GM12878 (cell line): ENCODE measurements around the gene RCOR2. TPM values are rescaled to one million over a fixed set of nuclear protein-coding genes. Genes with fewer than 3 reads are reported as not detected.

Experiments used
- ATAC-seq: fragments of 200-7000 bp; cut with Tn5 transposase; 3 replicates; pipeline ENCODE4 v1.9.1; 2020; ENCODE audit warnings: mild to moderate bottlenecking, moderate library complexity
- BruUV-seq: library from RNA; stranded (reverse); fragments of 400-500 nt; replicated peaks from 2 replicates; lab custom pipeline; 2021; lab: Mats Ljungman, UMichigan
- CTCF ChIA-PET: fragments of 300-600 bp; sonication (Branson Sonifier 250); formaldehyde crosslinking; extraction: SDS; loops from one replicate; lab custom pipeline; 2021; ENCODE audit warnings: inconsistent platforms; lab: Yijun Ruan, JAX
- POLR2A ChIA-PET: fragments of 350-600 bp; formaldehyde crosslinking; extraction: SDS; loops from one replicate; lab custom pipeline; 2021; ENCODE audit warnings: inconsistent platforms; lab: Charles Lee
- RAD21 ChIA-PET: fragments of 300-600 bp; sonication (Branson Sonifier 250); formaldehyde crosslinking; loops from one replicate; lab custom pipeline; 2023; ENCODE audit warnings: antibody characterized with exemption; ENCODE audit not compliant: unreplicated experiment; lab: Charles Lee
- SMC1A ChIA-PET: fragments of 300-600 bp; sonication (Branson Sonifier 250); formaldehyde crosslinking; loops from one replicate; lab custom pipeline; 2023; ENCODE audit not compliant: unreplicated experiment, uncharacterized antibody; lab: Charles Lee
- DNase-seq: peaks from one replicate; pipeline ENCODE4 v3.0.0-alpha.2; 2011; ENCODE audit warnings: low read depth, low spot score
- FAIRE-seq: peaks from 3 replicates; lab custom pipeline; 2011; peaks lifted over from hg19 to GRCh38; lab: Jason Lieb, UNC
- H2AFZ ChIP-seq: 2 replicates; pipeline ENCODE4 v1.6.0; 2011; ENCODE audit warnings: low read depth, low read length, control low read depth; ENCODE audit not compliant: control insufficient read depth
- H3K27ac ChIP-seq: 2 replicates; pipeline ENCODE4 v1.5.1; 2011; ENCODE audit warnings: control low read depth; ENCODE audit not compliant: control insufficient read depth, insufficient read depth
- H3K27me3 ChIP-seq, 2 experiments: replicated peaks in 1 of 2; 2 replicates each; pipeline versions ENCODE4 v1.6.0 to v1.6.1; 2011; ENCODE audit warnings: low read length in 1 of 2; ENCODE audit not compliant: control insufficient read depth in 2 of 2, insufficient read depth in 2 of 2
- H3K36me3 ChIP-seq, 2 experiments: 2 replicates each; pipeline ENCODE4 v1.5.1; 2011; ENCODE audit warnings: low read length in 1 of 2; ENCODE audit not compliant: control insufficient read depth in 2 of 2, insufficient read depth in 2 of 2
- H3K4me1 ChIP-seq: 2 replicates; pipeline ENCODE4 v1.6.1; 2011; ENCODE audit warnings: mild to moderate bottlenecking, low read length, moderate library complexity, mixed read lengths; ENCODE audit not compliant: control insufficient read depth, insufficient read depth
- H3K4me2 ChIP-seq: 2 replicates; pipeline ENCODE4 v1.6.0; 2011; ENCODE audit warnings: control low read depth; ENCODE audit not compliant: control insufficient read depth, insufficient read depth
- H3K4me3 ChIP-seq: fragments of 200-600 bp; sonication (generic); 2 replicates; pipeline ENCODE4 v1.5.1; 2016
- H3K79me2 ChIP-seq: 2 replicates; pipeline ENCODE4 v1.6.0; 2011; ENCODE audit warnings: low read length; ENCODE audit not compliant: control insufficient read depth, insufficient read depth
- H3K9ac ChIP-seq: 2 replicates; pipeline ENCODE4 v1.8.0; 2011; ENCODE audit warnings: low read length, control low read depth, mixed read lengths; ENCODE audit not compliant: control insufficient read depth, insufficient read depth
- H3K9me3 ChIP-seq: replicated peaks from 3 replicates; pipeline ENCODE4 v1.5.1; 2011; ENCODE audit warnings: mild to moderate bottlenecking, low read length; ENCODE audit not compliant: control insufficient read depth, insufficient read depth
- H4K20me1 ChIP-seq: 2 replicates; pipeline ENCODE4 v1.6.0; 2011; ENCODE audit not compliant: control insufficient read depth, insufficient read depth
- CHD1 ChIP-seq: IDR thresholded peaks from 2 replicates; pipeline ENCODE4 v1.6.1; 2012; ENCODE audit warnings: low read depth, low read length, improper control_type of control experiment
- ETV6 ChIP-seq, 2 experiments: fragments of 450-650 bp in 1 of 2; IDR thresholded peaks in 1 of 2; conservative IDR thresholded peaks in 1 of 2; 2 replicates each; pipeline ENCODE4 v1.6.1; 2014; ENCODE audit warnings: antibody characterized with exemption in 1 of 2, borderline replicate concordance in 1 of 2, low read depth in 1 of 2, mild to moderate bottlenecking in 1 of 2, moderate library complexity in 1 of 2
- POLR2A ChIP-seq: IDR thresholded peaks from 2 replicates; pipeline ENCODE4 v1.6.1; 2011; ENCODE audit warnings: low read depth, mild to moderate bottlenecking, low read length
- RCOR1 ChIP-seq: conservative IDR thresholded peaks from 2 replicates; pipeline ENCODE4 v1.6.1; 2012; ENCODE audit warnings: low read depth, low read length, improper control_type of control experiment
- STAT3 ChIP-seq: IDR thresholded peaks from 2 replicates; pipeline ENCODE4 v1.6.1; 2011; ENCODE audit warnings: low read depth, low read length, improper control_type of control experiment
- YBX1 ChIP-seq: fragments of 450-650 bp; IDR thresholded peaks from 2 replicates; pipeline ENCODE4 v1.6.1; 2016; ENCODE audit warnings: antibody characterized with exemption
- WGBS: methylation state at CpG from one replicate; pipeline ENCODE4 v1.1.6; 2016; ENCODE audit warnings: low lambda C conversion rate; ENCODE audit not compliant: insufficient replicate concordance, insufficient coverage; ENCODE audit errors: missing lambda C conversion rate; 5-methylcytosine and 5-hydroxymethylcytosine counted together
- in situ Hi-C: fragments of 300-500 bp; cut with MboI; formaldehyde crosslinking; loops from 9 replicates; pipeline ENCODE4 v1.14.3; 2018; ENCODE audit warnings: mixed read lengths
- intact Hi-C: fragments of 100-400 bp; cut with micrococcal nuclease; formaldehyde crosslinking; loops from one replicate; pipeline ENCODE4 v1.14.2; 2022; ENCODE audit not compliant: unreplicated experiment
- polyA plus RNA-seq, 11 experiments: library from polyadenylated mRNA; depleted of rRNA in 4 of 11; unstranded in 6 of 11; stranded (reverse) in 5 of 11; fragments of >200 nt; fragmentation: Nextera tagmentation in 4 of 11; fragmentation: Illumina TruSeq in 1 of 11; extraction: Ambion mirVana in 4 of 11; extraction: Trizol in 1 of 11; gene quantifications; 1 replicate in 1 of 11; 2 replicates in 10 of 11; pipeline versions ENCODE4 v1.2.1 to v1.2.3, GENCODE V29; 2011 to 2016; ENCODE audit warnings: inconsistent platforms in 2 of 11, missing spikeins in 2 of 11, low read depth in 1 of 11
- total RNA-seq, 4 experiments: library from RNA; depleted of rRNA in 3 of 4; stranded (reverse); fragments of >200 nt in 3 of 4; fragmentation: Illumina TruSeq in 1 of 4; extraction: Trizol in 1 of 4; gene quantifications; 2 replicates each; pipeline versions ENCODE4 v1.2.1 to v1.2.3, GENCODE V29; 2013 to 2021

The RCOR2 gene
- total and polyA plus RNA-seq, 10 of the 15 experiments (the other 5 are each of a cell fraction or from before 2014, with no cell fraction given), result 0.06 to 0.32 (median 0.17) TPM; not detected in 5

- no peaks in the 10 kb centered on the region for H3K27me3 ChIP-seq
- H3K4me2 ChIP-seq, result no peak overlapping the region
- in situ Hi-C loops (no loop called here), intact Hi-C loops (no loop called here)
- DNase-seq (no peak), FAIRE-seq (no peak), ATAC-seq (no peak)
- SMC1A ChIA-PET, result no interaction called here
- H3K9me3 ChIP-seq, result no peaks in the 10 kb centered on the region
- H4K20me1 ChIP-seq, result no peaks in the 10 kb centered on the region
- RAD21 ChIA-PET, result no interaction called here
- H3K4me3 ChIP-seq, result no peak overlapping the region
- CTCF ChIA-PET, result no interaction called here
- 72% methylated on average over 21 of the region's 24 CpGs for WGBS
- H3K27ac ChIP-seq, result no peak overlapping the region
- no peak overlapping the region for H3K9ac ChIP-seq
- H2AFZ ChIP-seq, result no peak overlapping the region
- H3K4me1 ChIP-seq, result no peaks in the 10 kb centered on the region
- BruUV-seq, result no TSS peak
- POLR2A ChIA-PET, result no interaction called here
- TF ChIP-seq POLR2A (0 out of 2 replicates have a peak, but pooled peaks have one; percentile 10), CHD1 (no peak), STAT3 (no peak)
- H3K79me2 ChIP-seq, result no peaks in the 10 kb centered on the region
- peaks cover 7 to 18% of the 10 kb centered on the region in 2 experiments; a peak in 3 of 4 replicates for H3K36me3 ChIP-seq
Observed at GRCh38 chr11:63909591-63910506, 7.1 kb downstream of the RCOR2 start.

- ATAC-seq (no peak), DNase-seq (no peak)
- SMC1A ChIA-PET, result no interaction called here
- Histone ChIP-seq H3K27me3 (no peaks in the 10 kb centered on the region), H3K9ac (no peak overlapping the region), H4K20me1 (no peaks in the 10 kb centered on the region), H3K4me2 (no peak overlapping the region), H3K79me2 (no peaks in the 10 kb centered on the region), H3K4me3 (no peak overlapping the region), H3K27ac (no peak overlapping the region)
- POLR2A ChIA-PET, result no interaction called here
- BruUV-seq, result TSS peak; percentile 54
- 93% methylated on average over 45 of the region's 46 CpGs for WGBS
- TF ChIP-seq ETV6 (conservative IDR thresholded peaks at IDR 0.05 in 1 of 2, IDR thresholded peaks at IDR 0.05 in 1 of 2; ENCODE audit: borderline replicate concordance in 1 of 2, low read depth in 1 of 2) (no peak), RCOR1 (no peak), YBX1 (no peak)
- TF ChIP-seq, all 136 proteins: peak for 0
- ChIA-PET CTCF (no interaction called here), RAD21 (no interaction called here)
- FAIRE-seq, result no peak
- in situ Hi-C loops (no loop called here), intact Hi-C loops (no loop called here)
- Histone ChIP-seq H2AFZ (no peak overlapping the region), H3K9me3 (no peaks in the 10 kb centered on the region), H3K4me1 (no peaks in the 10 kb centered on the region), H3K36me3 (peaks cover 7 to 26% of the 10 kb centered on the region in 2 experiments; a peak in 3 of 4 replicates)
Observed at GRCh38 chr11:63908631-63909401, 8.1 kb downstream of the RCOR2 start.
